Measurements from ENCODE around the gene FGF22. TPM values are rescaled to one million over a fixed set of nuclear protein-coding genes. Genes with fewer than 3 reads are reported as not detected.
"Not testable (repeated sequence)": the region's sequence is repeated elsewhere in the genome, so short reads cannot be mapped to it uniquely, and the experiment has no call there.

The FGF22 gene
- total RNA-seq, 3 donors from 2014 or later (not counting 1 experiment from before 2014, with no cell fraction given): 0.31 to 0.58 (median 0.41) TPM

GRCh38 chr19:604355-604754 is 35.3 kb upstream of the FGF22 start:
- peaks cover 0 to 3% of the 10 kb centered on the region in 2 donors for H3K9me3 Mint-ChIP-seq
- Histone ChIP-seq H3K4me1 (ENCODE audit: control insufficient read depth, insufficient read depth, low read length) (peaks cover 17% of the 10 kb centered on the region), H3K9me3 (ENCODE audit: control insufficient read depth, insufficient read depth, low read length) (no peaks in the 10 kb centered on the region), H3K4me3 (ENCODE audit: low read length) (no peak overlapping the region), H3K36me3 (ENCODE audit: control insufficient read depth, insufficient read depth, low read length) (no peaks in the 10 kb centered on the region), H3K27ac (ENCODE audit: low read length) (no peak overlapping the region), H3K27me3 (ENCODE audit: control insufficient read depth, insufficient read depth, low read length) (no peaks in the 10 kb centered on the region)
- TF ChIP-seq CTCF (IDR thresholded peaks at IDR 0.05): no peak
- DNase-seq (peak in 1 of 2 donors; percentile 56), ATAC-seq (peak; percentile 44 to 73 (median 70))
- H3K27me3 Mint-ChIP-seq (ENCODE audit: low read depth in 2 of 2): no peaks in the 10 kb centered on the region
- no peaks in the 10 kb centered on the region for H3K36me3 Mint-ChIP-seq
- intact Hi-C loops (cut with micrococcal nuclease): no loop called here
- H3K4me1 Mint-ChIP-seq: no peaks in the 10 kb centered on the region
- H3K27ac Mint-ChIP-seq: no peak overlapping the region
- H3K4me3 Mint-ChIP-seq: no peak overlapping the region
- 85% methylated on average over 11 of the region's 11 CpGs for WGBS (ENCODE audit: insufficient coverage)

- H3K9me3 Mint-ChIP-seq; DNase-seq; H3K27ac ChIP-seq (ENCODE audit: low read length); H3K9me3 ChIP-seq (ENCODE audit: control insufficient read depth, insufficient read depth, low read length); H3K27ac Mint-ChIP-seq; H3K36me3 Mint-ChIP-seq; H3K27me3 Mint-ChIP-seq (ENCODE audit: low read depth in 2 of 2); intact Hi-C loops (cut with micrococcal nuclease); ATAC-seq; H3K27me3 ChIP-seq (ENCODE audit: control insufficient read depth, insufficient read depth, low read length); H3K4me1 Mint-ChIP-seq; H3K36me3 ChIP-seq (ENCODE audit: control insufficient read depth, insufficient read depth, low read length): not testable (repeated sequence)
- Histone ChIP-seq H3K4me3 (ENCODE audit: low read length) (peak overlapping the region; percentile 23), H3K4me1 (ENCODE audit: control insufficient read depth, insufficient read depth, low read length) (peaks cover 26% of the 10 kb centered on the region)
- 60% methylated on average over 15 of the region's 34 CpGs for WGBS (ENCODE audit: insufficient coverage)
- H3K4me3 Mint-ChIP-seq: peak overlapping the region; percentile 53
Observed at GRCh38 chr19:605061-605971, 34.4 kb upstream of the FGF22 start.

- DNase-seq: no peak
- Mint-ChIP-seq H3K36me3 (no peaks in the 10 kb centered on the region), H3K27me3 (ENCODE audit: low read depth in 2 of 2) (no peaks in the 10 kb centered on the region), H3K4me3 (no peak overlapping the region), H3K9me3 (peaks cover 0 to 1% of the 10 kb centered on the region in 2 donors), H3K4me1 (peaks cover 12 to 16% of the 10 kb centered on the region in 2 donors), H3K27ac (no peak overlapping the region)
- Histone ChIP-seq H3K9me3 (ENCODE audit: control insufficient read depth, insufficient read depth, low read length) (no peaks in the 10 kb centered on the region), H3K27me3 (ENCODE audit: control insufficient read depth, insufficient read depth, low read length) (no peaks in the 10 kb centered on the region), H3K36me3 (ENCODE audit: control insufficient read depth, insufficient read depth, low read length) (no peaks in the 10 kb centered on the region), H3K4me3 (ENCODE audit: low read length) (no peak overlapping the region), H3K4me1 (ENCODE audit: control insufficient read depth, insufficient read depth, low read length) (peaks cover 45% of the 10 kb centered on the region), H3K27ac (ENCODE audit: low read length) (no peak overlapping the region)
- WGBS (ENCODE audit: insufficient coverage): 88% methylated on average over 30 of the region's 30 CpGs
- TF ChIP-seq CTCF (IDR thresholded peaks at IDR 0.05): no peak
- intact Hi-C loops (cut with micrococcal nuclease): no loop called here
- ATAC-seq: no peak
Observed at GRCh38 chr19:607301-608154, 32.2 kb upstream of the FGF22 start.

All from natural killer cell (primary cell).